A549 (cell line): ENCODE results near the gene PPP1R14B. TPM values are rescaled to one million over a fixed set of nuclear protein-coding genes. Genes with fewer than 3 reads are reported as not detected.

Source experiments
- ATAC-seq, 2 experiments: fragments of 200-7000 bp in 1 of 2; fragments of >200 bp in 1 of 2; cut with Nextera tagmentation in 1 of 2; cut with Tn5 transposase in 1 of 2; 3 replicates each; pipeline versions ENCODE4 v1.8.0 to v1.9.1; 2018 to 2020; ENCODE audit warnings: mild to moderate bottlenecking in 1 of 2, moderate library complexity in 1 of 2
- CTCF ChIA-PET: fragments of 300-600 bp; sonication (Branson Sonifier 250); formaldehyde crosslinking; extraction: SDS; loops from one replicate; lab custom pipeline; 2021; ENCODE audit warnings: antibody characterized with exemption, inconsistent platforms; lab: Yijun Ruan, JAX
- POLR2A ChIA-PET: fragments of 350-600 bp; formaldehyde crosslinking; extraction: SDS; loops from one replicate; lab custom pipeline; 2021; ENCODE audit warnings: antibody characterized with exemption, inconsistent platforms; lab: Yijun Ruan, JAX
- DNase-seq, 2 experiments: peaks; one replicate each; pipeline versions ENCODE4 v3.0.0 to v3.0.0-alpha.2; 2011 to 2016; ENCODE audit warnings: low read depth in 1 of 2, low spot score in 1 of 2
- FAIRE-seq: peaks from 2 replicates; lab custom pipeline; 2011; peaks lifted over from hg19 to GRCh38; lab: Jason Lieb, UNC
- H3K27ac ChIP-seq, 2 experiments: fragments of >200 bp; sonication (Bioruptor Twin); formaldehyde crosslinking; 3 replicates each; pipeline ENCODE4 v1.5.1; 2016 to 2017
- H3K4me1 ChIP-seq: fragments of >200 bp; sonication (Bioruptor Twin); formaldehyde crosslinking; 3 replicates; pipeline ENCODE4 v1.6.1; 2016
- H3K4me2 ChIP-seq: fragments of >200 bp; sonication (Bioruptor Twin); formaldehyde crosslinking; 3 replicates; pipeline ENCODE4 v1.6.1; 2016
- H3K4me3 ChIP-seq: fragments of >200 bp; sonication (Bioruptor Twin); formaldehyde crosslinking; 3 replicates; pipeline ENCODE4 v1.5.1; 2016
- H3K9me3 ChIP-seq: fragments of >200 bp; sonication (Bioruptor Twin); formaldehyde crosslinking; 3 replicates; pipeline ENCODE4 v1.6.1; 2016
- CBX8 ChIP-seq: fragments of 200-600 bp; sonication (generic); IDR thresholded peaks from 2 replicates; pipeline ENCODE4 v1.6.1; 2016
- CEBPB ChIP-seq, 2 experiments: fragments of >200 bp in 1 of 2; sonication (Bioruptor Twin) in 1 of 2; formaldehyde crosslinking in 1 of 2; IDR thresholded peaks; 2 replicates each; pipeline ENCODE4 v1.6.1; 2012 to 2016
- EHMT2 ChIP-seq: fragments of 200-600 bp; sonication (generic); IDR thresholded peaks from 2 replicates; pipeline ENCODE4 v1.6.1; 2016; ENCODE audit warnings: antibody characterized with exemption, low read depth, mild to moderate bottlenecking, moderate library complexity
- FOXS1 ChIP-seq: fragments of 250-450 bp; sonication (Bioruptor Pico); IDR thresholded peaks from 2 replicates; pipeline ENCODE4 v1.5.0; 2020; ENCODE audit warnings: mild to moderate bottlenecking, moderate library complexity
- HEYL ChIP-seq: fragments of 250-450 bp; sonication (Bioruptor Pico); IDR thresholded peaks from 2 replicates; pipeline ENCODE4 v1.8.0; 2021; ENCODE audit warnings: mild to moderate bottlenecking, moderate library complexity
- HOXA7 ChIP-seq: fragments of 250-450 bp; sonication (Bioruptor Pico); IDR thresholded peaks from 2 replicates; pipeline ENCODE4 v1.5.0; 2020; ENCODE audit warnings: mild to moderate bottlenecking, moderate library complexity
- JUN ChIP-seq, 2 experiments: fragments of >200 bp; sonication (Bioruptor Twin); formaldehyde crosslinking; IDR thresholded peaks; 2 replicates in 1 of 2; 3 replicates in 1 of 2; pipeline ENCODE4 v1.6.1; 2016 to 2017
- MAFK ChIP-seq: fragments of 450-650 bp; IDR thresholded peaks from 2 replicates; pipeline ENCODE4 v1.6.1; 2014; ENCODE audit not compliant: partially characterized antibody
- MAZ ChIP-seq: fragments of 150-350 bp; IDR thresholded peaks from 2 replicates; pipeline ENCODE4 v1.6.1; 2014; ENCODE audit warnings: antibody characterized with exemption, low read depth, low read length, borderline replicate concordance
- POLR2AphosphoS2 ChIP-seq: conservative IDR thresholded peaks from 2 replicates; pipeline ENCODE4 v1.6.1; 2012; ENCODE audit warnings: low read length, improper control_type of control experiment, inconsistent platforms
- RAD21 ChIP-seq, 2 experiments: fragments of >200 bp in 1 of 2; sonication (Bioruptor Twin) in 1 of 2; formaldehyde crosslinking in 1 of 2; IDR thresholded peaks in 1 of 2; conservative IDR thresholded peaks in 1 of 2; 2 replicates in 1 of 2; 3 replicates in 1 of 2; pipeline ENCODE4 v1.6.1; 2012 to 2018; ENCODE audit warnings: inconsistent platforms in 1 of 2
- RNF2 ChIP-seq: fragments of 200-600 bp; sonication (generic); IDR thresholded peaks from 2 replicates; pipeline ENCODE4 v1.6.1; 2016; ENCODE audit warnings: low read depth, mild to moderate bottlenecking, antibody characterized with exemption, moderate library complexity, borderline replicate concordance
- SMC3 ChIP-seq: fragments of >200 bp; sonication (Bioruptor Twin); formaldehyde crosslinking; IDR thresholded peaks from 3 replicates; pipeline ENCODE4 v1.6.1; 2018; ENCODE audit warnings: inconsistent platforms
- TFCP2L1 ChIP-seq: fragments of 250-450 bp; sonication (Bioruptor Pico); IDR thresholded peaks from 2 replicates; pipeline ENCODE4 v1.5.0; 2021; ENCODE audit warnings: mild to moderate bottlenecking
- TP53 ChIP-seq: fragments of 250-450 bp; sonication (Bioruptor Pico); IDR thresholded peaks from 2 replicates; pipeline ENCODE4 v1.5.0; 2021; ENCODE audit warnings: mild to moderate bottlenecking, moderate library complexity
- WGBS: methylation state at CpG from one replicate; pipeline ENCODE4 v1.1.6; 2017; ENCODE audit errors: missing lambda C conversion rate; 5-methylcytosine and 5-hydroxymethylcytosine counted together
- polyA plus RNA-seq, 4 experiments: library from polyadenylated mRNA; depleted of rRNA in 3 of 4; stranded (reverse); fragments of >200 nt; fragmentation: RNase III in 1 of 4; extraction: RNeasy Plus Mini Kit Qiagen cat#74134 plus additional on column Dnase treatment in 1 of 4; gene quantifications; 2 replicates in 3 of 4; 3 replicates in 1 of 4; pipeline ENCODE4 v1.2.3, GENCODE V29; 2011 to 2017
- TF ChIP-seq, protein P1 (sequence below): fragments of 200-600 bp; sonication (generic); IDR thresholded peaks from 2 replicates; pipeline ENCODE4 v1.6.1; 2016; ENCODE audit warnings: antibody characterized with exemption, mild to moderate bottlenecking, moderate library complexity
- TF ChIP-seq, protein P2 (sequence below): fragments of >200 bp; sonication (Bioruptor Twin); formaldehyde crosslinking; IDR thresholded peaks from 3 replicates; pipeline ENCODE4 v1.5.1; 2016
- TF ChIP-seq, protein P3 (sequence below): fragments of >200 bp; sonication (Bioruptor Twin); formaldehyde crosslinking; IDR thresholded peaks from 2 replicates; pipeline ENCODE4 v1.6.1; 2016

PPP1R14B gene
- polyA plus RNA-seq, 2 of the 4 experiments (the other 2 are of a cell fraction) = 152 to 154 TPM

DNA sequence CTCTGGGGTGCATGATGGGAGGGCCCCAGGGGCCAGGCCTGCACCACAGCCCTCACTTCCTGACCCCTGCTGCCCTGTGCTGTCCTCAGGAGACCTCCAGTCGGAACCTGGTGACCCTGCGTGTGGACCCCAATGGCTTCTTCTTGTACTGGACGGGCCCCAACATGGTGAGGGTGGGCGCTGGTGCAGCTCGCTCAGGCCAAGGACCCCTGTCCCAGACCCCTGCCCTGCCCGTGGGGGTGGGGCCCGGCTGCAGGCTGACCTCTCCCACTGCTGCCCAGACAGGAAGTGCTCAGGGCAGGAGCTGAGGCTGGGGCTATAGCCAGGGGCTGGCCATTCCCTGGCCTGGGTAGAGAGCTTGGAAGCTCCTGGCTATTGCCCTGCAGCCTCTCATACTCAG is 7.6 kb upstream of the PPP1R14B start:
- WGBS = 100% methylated on average over 2 of the region's 7 CpGs
- Histone ChIP-seq H3K27ac (no peak overlapping the region), H3K4me3 (no peak overlapping the region)
- no peak for DNase-seq
- POLR2A ChIA-PET = no interaction called here
- TF ChIP-seq, protein P1, sequence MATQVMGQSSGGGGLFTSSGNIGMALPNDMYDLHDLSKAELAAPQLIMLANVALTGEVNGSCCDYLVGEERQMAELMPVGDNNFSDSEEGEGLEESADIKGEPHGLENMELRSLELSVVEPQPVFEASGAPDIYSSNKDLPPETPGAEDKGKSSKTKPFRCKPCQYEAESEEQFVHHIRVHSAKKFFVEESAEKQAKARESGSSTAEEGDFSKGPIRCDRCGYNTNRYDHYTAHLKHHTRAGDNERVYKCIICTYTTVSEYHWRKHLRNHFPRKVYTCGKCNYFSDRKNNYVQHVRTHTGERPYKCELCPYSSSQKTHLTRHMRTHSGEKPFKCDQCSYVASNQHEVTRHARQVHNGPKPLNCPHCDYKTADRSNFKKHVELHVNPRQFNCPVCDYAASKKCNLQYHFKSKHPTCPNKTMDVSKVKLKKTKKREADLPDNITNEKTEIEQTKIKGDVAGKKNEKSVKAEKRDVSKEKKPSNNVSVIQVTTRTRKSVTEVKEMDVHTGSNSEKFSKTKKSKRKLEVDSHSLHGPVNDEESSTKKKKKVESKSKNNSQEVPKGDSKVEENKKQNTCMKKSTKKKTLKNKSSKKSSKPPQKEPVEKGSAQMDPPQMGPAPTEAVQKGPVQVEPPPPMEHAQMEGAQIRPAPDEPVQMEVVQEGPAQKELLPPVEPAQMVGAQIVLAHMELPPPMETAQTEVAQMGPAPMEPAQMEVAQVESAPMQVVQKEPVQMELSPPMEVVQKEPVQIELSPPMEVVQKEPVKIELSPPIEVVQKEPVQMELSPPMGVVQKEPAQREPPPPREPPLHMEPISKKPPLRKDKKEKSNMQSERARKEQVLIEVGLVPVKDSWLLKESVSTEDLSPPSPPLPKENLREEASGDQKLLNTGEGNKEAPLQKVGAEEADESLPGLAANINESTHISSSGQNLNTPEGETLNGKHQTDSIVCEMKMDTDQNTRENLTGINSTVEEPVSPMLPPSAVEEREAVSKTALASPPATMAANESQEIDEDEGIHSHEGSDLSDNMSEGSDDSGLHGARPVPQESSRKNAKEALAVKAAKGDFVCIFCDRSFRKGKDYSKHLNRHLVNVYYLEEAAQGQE = no peak
- TF ChIP-seq, protein P2, sequence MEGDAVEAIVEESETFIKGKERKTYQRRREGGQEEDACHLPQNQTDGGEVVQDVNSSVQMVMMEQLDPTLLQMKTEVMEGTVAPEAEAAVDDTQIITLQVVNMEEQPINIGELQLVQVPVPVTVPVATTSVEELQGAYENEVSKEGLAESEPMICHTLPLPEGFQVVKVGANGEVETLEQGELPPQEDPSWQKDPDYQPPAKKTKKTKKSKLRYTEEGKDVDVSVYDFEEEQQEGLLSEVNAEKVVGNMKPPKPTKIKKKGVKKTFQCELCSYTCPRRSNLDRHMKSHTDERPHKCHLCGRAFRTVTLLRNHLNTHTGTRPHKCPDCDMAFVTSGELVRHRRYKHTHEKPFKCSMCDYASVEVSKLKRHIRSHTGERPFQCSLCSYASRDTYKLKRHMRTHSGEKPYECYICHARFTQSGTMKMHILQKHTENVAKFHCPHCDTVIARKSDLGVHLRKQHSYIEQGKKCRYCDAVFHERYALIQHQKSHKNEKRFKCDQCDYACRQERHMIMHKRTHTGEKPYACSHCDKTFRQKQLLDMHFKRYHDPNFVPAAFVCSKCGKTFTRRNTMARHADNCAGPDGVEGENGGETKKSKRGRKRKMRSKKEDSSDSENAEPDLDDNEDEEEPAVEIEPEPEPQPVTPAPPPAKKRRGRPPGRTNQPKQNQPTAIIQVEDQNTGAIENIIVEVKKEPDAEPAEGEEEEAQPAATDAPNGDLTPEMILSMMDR = no peak
- TF ChIP-seq POLR2AphosphoS2 (no peak), MAFK (no peak), RNF2 (no peak), MAZ (no peak), SMC3 (no peak), JUN (IDR thresholded peaks at IDR 0.05) (no peak), TP53 (CRISPR knock-in tag) (no peak), FOXS1 (CRISPR knock-in tag) (no peak)
- TF ChIP-seq, all 56 proteins: peak for 0
- Histone ChIP-seq H3K4me1 (peaks cover 24% of the 10 kb centered on the region), H3K9me3 (no peaks in the 10 kb centered on the region), H3K4me2 (no peak overlapping the region)
- CTCF ChIA-PET = interaction anchor here (0.6 to 6.4 kb wide), 7 partner anchors 11 to 77 kb away, joined by 3 to 76 read pairs (median 3); partner anchors contain the start of genes CATSPERZ, ESRRA and FERMT3
- FAIRE-seq (no peak), ATAC-seq (no peak)

DNA sequence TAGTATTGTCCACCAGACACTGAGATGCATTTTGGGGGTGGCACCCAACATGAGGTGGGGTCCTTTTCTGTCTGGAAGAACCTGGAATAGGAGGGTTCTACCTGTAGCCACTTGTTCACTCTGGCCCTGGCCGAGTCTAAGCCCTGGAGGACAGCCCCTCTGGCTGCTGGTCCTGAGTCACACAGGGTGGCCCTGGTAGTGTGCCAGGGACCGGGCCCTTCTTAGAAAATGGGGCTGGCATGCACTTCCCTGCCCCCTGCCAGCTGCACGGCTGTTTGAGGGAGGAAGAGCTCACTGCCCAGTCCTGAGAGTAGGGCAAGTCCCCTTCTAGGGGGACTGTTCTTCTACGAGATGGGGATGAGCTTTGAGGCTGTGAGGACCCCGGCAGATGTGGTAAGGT is 6.7 kb upstream of the PPP1R14B start:
- no peak for DNase-seq
- no peak for TF ChIP-seq EHMT2
- no peak for TF ChIP-seq CBX8
- TF ChIP-seq HEYL (CRISPR knock-in tag) = no peak
- TF ChIP-seq HOXA7 = no peak
- TF ChIP-seq, protein P3, sequence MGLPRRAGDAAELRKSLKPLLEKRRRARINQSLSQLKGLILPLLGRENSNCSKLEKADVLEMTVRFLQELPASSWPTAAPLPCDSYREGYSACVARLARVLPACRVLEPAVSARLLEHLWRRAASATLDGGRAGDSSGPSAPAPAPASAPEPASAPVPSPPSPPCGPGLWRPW = no peak
- TF ChIP-seq CEBPB (IDR thresholded peaks at IDR 0.05) = no peak
- no peak for TF ChIP-seq TFCP2L1
- no peak for TF ChIP-seq RAD21 (conservative IDR thresholded peaks at IDR 0.05 in 1 of 2, IDR thresholded peaks at IDR 0.05 in 1 of 2)
- Histone ChIP-seq H3K4me2 (peak overlapping the region; percentile 98; the same call in 2 of the 3 replicates), H3K9me3 (no peaks in the 10 kb centered on the region), H3K27ac (no peak overlapping the region), H3K4me3 (no peak overlapping the region), H3K4me1 (peaks cover 24% of the 10 kb centered on the region)
- CTCF ChIA-PET = interaction anchor here (1.2 to 6.4 kb wide), 3 partner anchors 15 to 49 kb away, joined by 3 to 76 read pairs (median 4); partner anchors contain the start of genes CATSPERZ and ESRRA
- no peak for ATAC-seq
- FAIRE-seq = no peak
- 65% methylated on average over 5 of the region's 5 CpGs for WGBS
- POLR2A ChIA-PET = no interaction called here
